NB4 (cell line): ENCODE data around the gene LRRK1.

Source experiments
- POLR2A ChIP-seq: IDR thresholded peaks from 2 replicates; pipeline ENCODE4 v1.6.1; 2011; ENCODE audit warnings: mild to moderate bottlenecking; ENCODE audit not compliant: insufficient read length; ENCODE audit errors: extremely low read depth
- TF ChIP-seq, protein P1 (sequence below): IDR thresholded peaks from one replicate; pipeline ENCODE4 v1.5.1; 2012; ENCODE audit warnings: low read depth, low read length

DNA sequence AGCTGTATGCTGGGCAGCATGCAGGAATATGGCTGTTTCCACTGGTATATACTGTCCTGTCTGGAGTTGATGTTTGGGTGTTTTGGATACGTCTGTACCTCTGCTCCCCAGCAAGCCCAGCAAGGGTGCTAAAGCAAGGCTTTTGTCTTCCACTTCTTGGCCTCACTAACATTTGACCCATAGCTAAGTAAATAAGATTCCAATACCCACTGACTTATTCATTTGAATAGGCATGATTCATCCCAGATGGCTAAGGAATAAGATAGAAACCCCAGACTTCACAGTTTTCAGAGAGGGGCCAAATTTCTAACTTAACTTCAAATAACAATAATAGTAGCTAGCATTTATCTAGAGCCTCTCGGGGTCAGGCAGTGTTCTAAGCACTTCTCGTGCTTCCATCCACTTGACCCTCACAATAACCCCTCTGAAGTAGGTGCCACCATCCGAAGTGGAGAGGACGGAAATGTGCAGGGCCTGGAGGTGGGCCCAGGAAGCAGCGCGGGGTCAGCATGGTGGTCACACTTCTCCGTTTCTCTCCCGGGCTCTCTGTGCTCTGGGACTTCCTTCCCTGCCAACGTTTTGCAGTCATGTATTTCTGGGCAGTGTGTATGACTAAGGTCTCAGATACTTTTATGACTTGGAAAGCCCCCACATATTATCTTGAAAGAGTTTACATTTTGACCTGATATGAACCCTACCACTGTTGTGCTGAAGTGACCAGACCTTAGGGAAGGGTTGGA is 39.3 kb downstream of the LRRK1 start:
- TF ChIP-seq, protein P1, sequence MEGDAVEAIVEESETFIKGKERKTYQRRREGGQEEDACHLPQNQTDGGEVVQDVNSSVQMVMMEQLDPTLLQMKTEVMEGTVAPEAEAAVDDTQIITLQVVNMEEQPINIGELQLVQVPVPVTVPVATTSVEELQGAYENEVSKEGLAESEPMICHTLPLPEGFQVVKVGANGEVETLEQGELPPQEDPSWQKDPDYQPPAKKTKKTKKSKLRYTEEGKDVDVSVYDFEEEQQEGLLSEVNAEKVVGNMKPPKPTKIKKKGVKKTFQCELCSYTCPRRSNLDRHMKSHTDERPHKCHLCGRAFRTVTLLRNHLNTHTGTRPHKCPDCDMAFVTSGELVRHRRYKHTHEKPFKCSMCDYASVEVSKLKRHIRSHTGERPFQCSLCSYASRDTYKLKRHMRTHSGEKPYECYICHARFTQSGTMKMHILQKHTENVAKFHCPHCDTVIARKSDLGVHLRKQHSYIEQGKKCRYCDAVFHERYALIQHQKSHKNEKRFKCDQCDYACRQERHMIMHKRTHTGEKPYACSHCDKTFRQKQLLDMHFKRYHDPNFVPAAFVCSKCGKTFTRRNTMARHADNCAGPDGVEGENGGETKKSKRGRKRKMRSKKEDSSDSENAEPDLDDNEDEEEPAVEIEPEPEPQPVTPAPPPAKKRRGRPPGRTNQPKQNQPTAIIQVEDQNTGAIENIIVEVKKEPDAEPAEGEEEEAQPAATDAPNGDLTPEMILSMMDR, result no peak
- no peak for TF ChIP-seq POLR2A
